ENCODE results near the gene AOC3. TPM values are rescaled to one million over a fixed set of nuclear protein-coding genes. Genes with fewer than 3 reads are reported as not detected.

Gene AOC3
- total and polyA plus RNA-seq, 2 of the 8 experiments (the other 6 are each of a cell fraction or from before 2014, with no cell fraction given): 2.5 to 2.7 TPM

DNA sequence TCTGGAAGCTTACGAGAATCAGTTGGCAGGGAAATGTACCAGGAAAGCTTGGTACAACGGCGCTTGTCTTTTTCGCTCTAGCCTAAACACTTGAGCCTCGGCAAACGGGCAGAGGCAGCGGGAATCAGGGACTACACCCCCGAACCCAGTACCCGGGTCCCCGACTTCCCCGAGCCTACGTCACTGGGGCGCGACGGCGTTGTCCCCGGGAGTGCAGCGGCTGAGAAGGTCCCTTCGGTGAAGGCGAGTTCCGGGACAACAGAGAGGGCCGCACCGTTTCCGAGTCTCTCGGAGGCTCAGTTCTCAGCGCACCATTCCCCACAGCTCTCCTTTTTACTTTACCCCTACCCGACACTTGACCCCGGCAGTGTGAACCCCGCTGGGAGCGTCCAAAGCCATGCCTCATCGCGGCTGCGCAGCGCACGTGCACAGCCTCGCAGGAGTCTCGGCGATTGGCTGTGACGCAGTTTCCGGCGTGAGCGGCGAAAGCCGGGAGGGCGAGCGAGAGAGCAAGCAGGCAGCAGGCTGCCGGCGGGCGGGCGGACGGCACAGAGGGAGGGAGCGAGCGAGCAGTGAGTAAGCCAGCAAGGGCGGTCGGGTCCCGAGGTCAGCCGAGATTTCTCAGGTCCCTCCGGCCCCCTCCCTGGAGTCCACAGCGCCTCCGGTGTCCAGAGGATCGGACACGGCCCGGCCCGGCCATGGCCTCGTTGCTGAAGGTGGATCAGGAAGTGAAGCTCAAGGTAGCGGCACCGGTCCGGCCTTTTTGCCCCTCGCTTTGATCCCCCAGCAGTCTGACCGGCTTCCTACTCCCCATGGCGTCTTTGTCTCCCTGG is 17.8 kb upstream of the AOC3 start, which contains the start of gene PSME3 (continued):
- TF ChIP-seq, protein P1, sequence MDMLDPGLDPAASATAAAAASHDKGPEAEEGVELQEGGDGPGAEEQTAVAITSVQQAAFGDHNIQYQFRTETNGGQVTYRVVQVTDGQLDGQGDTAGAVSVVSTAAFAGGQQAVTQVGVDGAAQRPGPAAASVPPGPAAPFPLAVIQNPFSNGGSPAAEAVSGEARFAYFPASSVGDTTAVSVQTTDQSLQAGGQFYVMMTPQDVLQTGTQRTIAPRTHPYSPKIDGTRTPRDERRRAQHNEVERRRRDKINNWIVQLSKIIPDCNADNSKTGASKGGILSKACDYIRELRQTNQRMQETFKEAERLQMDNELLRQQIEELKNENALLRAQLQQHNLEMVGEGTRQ (IDR thresholded peaks at IDR 0.05; ENCODE audit: low read length): peak; percentile 52; the same call in 1 of the 2 replicates
- peak; percentile 91 for TF ChIP-seq POLR2AphosphoS5 (IDR thresholded peaks at IDR 0.05; ENCODE audit: low read depth, low read length)
- no peak for TF ChIP-seq YY1 (IDR thresholded peaks at IDR 0.05; ENCODE audit: low read depth, low read length)
- TF ChIP-seq, protein P2, sequence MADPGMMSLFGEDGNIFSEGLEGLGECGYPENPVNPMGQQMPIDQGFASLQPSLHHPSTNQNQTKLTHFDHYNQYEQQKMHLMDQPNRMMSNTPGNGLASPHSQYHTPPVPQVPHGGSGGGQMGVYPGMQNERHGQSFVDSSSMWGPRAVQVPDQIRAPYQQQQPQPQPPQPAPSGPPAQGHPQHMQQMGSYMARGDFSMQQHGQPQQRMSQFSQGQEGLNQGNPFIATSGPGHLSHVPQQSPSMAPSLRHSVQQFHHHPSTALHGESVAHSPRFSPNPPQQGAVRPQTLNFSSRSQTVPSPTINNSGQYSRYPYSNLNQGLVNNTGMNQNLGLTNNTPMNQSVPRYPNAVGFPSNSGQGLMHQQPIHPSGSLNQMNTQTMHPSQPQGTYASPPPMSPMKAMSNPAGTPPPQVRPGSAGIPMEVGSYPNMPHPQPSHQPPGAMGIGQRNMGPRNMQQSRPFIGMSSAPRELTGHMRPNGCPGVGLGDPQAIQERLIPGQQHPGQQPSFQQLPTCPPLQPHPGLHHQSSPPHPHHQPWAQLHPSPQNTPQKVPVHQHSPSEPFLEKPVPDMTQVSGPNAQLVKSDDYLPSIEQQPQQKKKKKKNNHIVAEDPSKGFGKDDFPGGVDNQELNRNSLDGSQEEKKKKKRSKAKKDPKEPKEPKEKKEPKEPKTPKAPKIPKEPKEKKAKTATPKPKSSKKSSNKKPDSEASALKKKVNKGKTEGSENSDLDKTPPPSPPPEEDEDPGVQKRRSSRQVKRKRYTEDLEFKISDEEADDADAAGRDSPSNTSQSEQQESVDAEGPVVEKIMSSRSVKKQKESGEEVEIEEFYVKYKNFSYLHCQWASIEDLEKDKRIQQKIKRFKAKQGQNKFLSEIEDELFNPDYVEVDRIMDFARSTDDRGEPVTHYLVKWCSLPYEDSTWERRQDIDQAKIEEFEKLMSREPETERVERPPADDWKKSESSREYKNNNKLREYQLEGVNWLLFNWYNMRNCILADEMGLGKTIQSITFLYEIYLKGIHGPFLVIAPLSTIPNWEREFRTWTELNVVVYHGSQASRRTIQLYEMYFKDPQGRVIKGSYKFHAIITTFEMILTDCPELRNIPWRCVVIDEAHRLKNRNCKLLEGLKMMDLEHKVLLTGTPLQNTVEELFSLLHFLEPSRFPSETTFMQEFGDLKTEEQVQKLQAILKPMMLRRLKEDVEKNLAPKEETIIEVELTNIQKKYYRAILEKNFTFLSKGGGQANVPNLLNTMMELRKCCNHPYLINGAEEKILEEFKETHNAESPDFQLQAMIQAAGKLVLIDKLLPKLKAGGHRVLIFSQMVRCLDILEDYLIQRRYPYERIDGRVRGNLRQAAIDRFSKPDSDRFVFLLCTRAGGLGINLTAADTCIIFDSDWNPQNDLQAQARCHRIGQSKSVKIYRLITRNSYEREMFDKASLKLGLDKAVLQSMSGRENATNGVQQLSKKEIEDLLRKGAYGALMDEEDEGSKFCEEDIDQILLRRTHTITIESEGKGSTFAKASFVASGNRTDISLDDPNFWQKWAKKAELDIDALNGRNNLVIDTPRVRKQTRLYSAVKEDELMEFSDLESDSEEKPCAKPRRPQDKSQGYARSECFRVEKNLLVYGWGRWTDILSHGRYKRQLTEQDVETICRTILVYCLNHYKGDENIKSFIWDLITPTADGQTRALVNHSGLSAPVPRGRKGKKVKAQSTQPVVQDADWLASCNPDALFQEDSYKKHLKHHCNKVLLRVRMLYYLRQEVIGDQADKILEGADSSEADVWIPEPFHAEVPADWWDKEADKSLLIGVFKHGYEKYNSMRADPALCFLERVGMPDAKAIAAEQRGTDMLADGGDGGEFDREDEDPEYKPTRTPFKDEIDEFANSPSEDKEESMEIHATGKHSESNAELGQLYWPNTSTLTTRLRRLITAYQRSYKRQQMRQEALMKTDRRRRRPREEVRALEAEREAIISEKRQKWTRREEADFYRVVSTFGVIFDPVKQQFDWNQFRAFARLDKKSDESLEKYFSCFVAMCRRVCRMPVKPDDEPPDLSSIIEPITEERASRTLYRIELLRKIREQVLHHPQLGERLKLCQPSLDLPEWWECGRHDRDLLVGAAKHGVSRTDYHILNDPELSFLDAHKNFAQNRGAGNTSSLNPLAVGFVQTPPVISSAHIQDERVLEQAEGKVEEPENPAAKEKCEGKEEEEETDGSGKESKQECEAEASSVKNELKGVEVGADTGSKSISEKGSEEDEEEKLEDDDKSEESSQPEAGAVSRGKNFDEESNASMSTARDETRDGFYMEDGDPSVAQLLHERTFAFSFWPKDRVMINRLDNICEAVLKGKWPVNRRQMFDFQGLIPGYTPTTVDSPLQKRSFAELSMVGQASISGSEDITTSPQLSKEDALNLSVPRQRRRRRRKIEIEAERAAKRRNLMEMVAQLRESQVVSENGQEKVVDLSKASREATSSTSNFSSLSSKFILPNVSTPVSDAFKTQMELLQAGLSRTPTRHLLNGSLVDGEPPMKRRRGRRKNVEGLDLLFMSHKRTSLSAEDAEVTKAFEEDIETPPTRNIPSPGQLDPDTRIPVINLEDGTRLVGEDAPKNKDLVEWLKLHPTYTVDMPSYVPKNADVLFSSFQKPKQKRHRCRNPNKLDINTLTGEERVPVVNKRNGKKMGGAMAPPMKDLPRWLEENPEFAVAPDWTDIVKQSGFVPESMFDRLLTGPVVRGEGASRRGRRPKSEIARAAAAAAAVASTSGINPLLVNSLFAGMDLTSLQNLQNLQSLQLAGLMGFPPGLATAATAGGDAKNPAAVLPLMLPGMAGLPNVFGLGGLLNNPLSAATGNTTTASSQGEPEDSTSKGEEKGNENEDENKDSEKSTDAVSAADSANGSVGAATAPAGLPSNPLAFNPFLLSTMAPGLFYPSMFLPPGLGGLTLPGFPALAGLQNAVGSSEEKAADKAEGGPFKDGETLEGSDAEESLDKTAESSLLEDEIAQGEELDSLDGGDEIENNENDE (IDR thresholded peaks at IDR 0.05; ENCODE audit: insufficient replicate concordance, low read length): no peak
- TF ChIP-seq SAP30 (IDR thresholded peaks at IDR 0.05; ENCODE audit: insufficient read depth, insufficient replicate concordance, low read length): peak; percentile 64
- TF ChIP-seq TAF7 (optimal IDR thresholded peaks at IDR 0.05; ENCODE audit: borderline replicate concordance, low read depth, low read length): peak; percentile 80
- TF ChIP-seq MAFK (IDR thresholded peaks at IDR 0.05; ENCODE audit: low read depth, low read length): no peak
- peak; percentile 94 for TF ChIP-seq KDM4A (IDR thresholded peaks at IDR 0.05; ENCODE audit: low read depth, low read length, severe bottlenecking)

Data from H1 (cell line).